HL-60 (cell line): Measurements from ENCODE around the gene MYO9B.

ENCODE experiments used
- DNase-seq, 2 experiments: peaks; one replicate each; pipeline ENCODE4 v3.0.0-alpha.2; 2010 to 2020; ENCODE audit warnings: low read depth in 1 of 2, low spot score in 1 of 2
- H3K27ac ChIP-seq: fragments of 250-450 bp; sonication (Bioruptor Pico); replicated peaks from 2 replicates; pipeline ENCODE4 v1.5.1; 2020; ENCODE audit warnings: mild to moderate bottlenecking, moderate library complexity
- H3K27me3 ChIP-seq: fragments of 250-450 bp; sonication (Bioruptor Pico); 2 replicates; pipeline ENCODE4 v1.5.1; 2021; ENCODE audit warnings: mild to moderate bottlenecking, moderate library complexity; ENCODE audit not compliant: insufficient read depth, poor library complexity, severe bottlenecking
- H3K4me3 ChIP-seq: replicated peaks from 2 replicates; pipeline ENCODE4 v1.5.1; 2011; ENCODE audit warnings: mild to moderate bottlenecking, control low read depth, low read length; ENCODE audit not compliant: insufficient read depth
- GABPA ChIP-seq: IDR thresholded peaks from 2 replicates; pipeline ENCODE4 v1.6.1; 2012; ENCODE audit warnings: low read depth
- POLR2AphosphoS5 ChIP-seq: IDR thresholded peaks from 2 replicates; pipeline ENCODE4 v1.6.1; 2012; ENCODE audit warnings: low read depth
- REST ChIP-seq: IDR thresholded peaks from 2 replicates; pipeline ENCODE4 v1.6.1; 2012; ENCODE audit warnings: low read depth; ENCODE audit not compliant: insufficient replicate concordance
- SPI1 ChIP-seq: IDR thresholded peaks from 2 replicates; pipeline ENCODE4 v1.6.1; 2012; ENCODE audit warnings: low read depth, mild to moderate bottlenecking, borderline replicate concordance
- TF ChIP-seq, protein P1 (sequence below): IDR thresholded peaks from one replicate; pipeline ENCODE4 v1.5.1; 2011; ENCODE audit warnings: low read length, control low read depth, inconsistent platforms; ENCODE audit not compliant: insufficient read depth

MYO9B gene

GRCh38 chr19:17041976-17042375, 33.6 kb upstream of the MYO9B start:
- TF ChIP-seq POLR2AphosphoS5 (no peak), GABPA (no peak)
- Histone ChIP-seq H3K4me3 (no peak overlapping the region), H3K27me3 (no peaks in the 10 kb centered on the region), H3K27ac (no peak overlapping the region)
- DNase-seq = no peak

GRCh38 chr19:17043744-17044143, 31.8 kb upstream of the MYO9B start:
- H3K4me3 ChIP-seq = no peak overlapping the region
- no peak for DNase-seq
- H3K27me3 ChIP-seq = no peaks in the 10 kb centered on the region
- H3K27ac ChIP-seq = no peak overlapping the region
- TF ChIP-seq, protein P1, sequence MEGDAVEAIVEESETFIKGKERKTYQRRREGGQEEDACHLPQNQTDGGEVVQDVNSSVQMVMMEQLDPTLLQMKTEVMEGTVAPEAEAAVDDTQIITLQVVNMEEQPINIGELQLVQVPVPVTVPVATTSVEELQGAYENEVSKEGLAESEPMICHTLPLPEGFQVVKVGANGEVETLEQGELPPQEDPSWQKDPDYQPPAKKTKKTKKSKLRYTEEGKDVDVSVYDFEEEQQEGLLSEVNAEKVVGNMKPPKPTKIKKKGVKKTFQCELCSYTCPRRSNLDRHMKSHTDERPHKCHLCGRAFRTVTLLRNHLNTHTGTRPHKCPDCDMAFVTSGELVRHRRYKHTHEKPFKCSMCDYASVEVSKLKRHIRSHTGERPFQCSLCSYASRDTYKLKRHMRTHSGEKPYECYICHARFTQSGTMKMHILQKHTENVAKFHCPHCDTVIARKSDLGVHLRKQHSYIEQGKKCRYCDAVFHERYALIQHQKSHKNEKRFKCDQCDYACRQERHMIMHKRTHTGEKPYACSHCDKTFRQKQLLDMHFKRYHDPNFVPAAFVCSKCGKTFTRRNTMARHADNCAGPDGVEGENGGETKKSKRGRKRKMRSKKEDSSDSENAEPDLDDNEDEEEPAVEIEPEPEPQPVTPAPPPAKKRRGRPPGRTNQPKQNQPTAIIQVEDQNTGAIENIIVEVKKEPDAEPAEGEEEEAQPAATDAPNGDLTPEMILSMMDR = no peak
- TF ChIP-seq SPI1 (no peak), POLR2AphosphoS5 (no peak), REST (no peak), GABPA (no peak)

- no peak for TF ChIP-seq GABPA
- TF ChIP-seq, protein P1 = no peak
- no peak for TF ChIP-seq REST
- TF ChIP-seq POLR2AphosphoS5 = no peak
- TF ChIP-seq SPI1 = no peak
- Histone ChIP-seq H3K27me3 (no peaks in the 10 kb centered on the region), H3K4me3 (no peak overlapping the region), H3K27ac (no peak overlapping the region)
- no peak for DNase-seq
These were observed 29.6 kb upstream of the MYO9B start for GRCh38 chr19:17045907-17046502.

- no peak for DNase-seq
- Histone ChIP-seq H3K27me3 (no peaks in the 10 kb centered on the region), H3K4me3 (no peak overlapping the region), H3K27ac (no peak overlapping the region)
- TF ChIP-seq POLR2AphosphoS5 = no peak
- no peak for TF ChIP-seq GABPA
- no peak for TF ChIP-seq REST
- no peak for TF ChIP-seq SPI1
- TF ChIP-seq, protein P1 = no peak
These were observed 26.6 kb upstream of the MYO9B start for GRCh38 chr19:17048885-17049453.
